ENCODE data around the gene MRC1.

Gene MRC1

DNA sequence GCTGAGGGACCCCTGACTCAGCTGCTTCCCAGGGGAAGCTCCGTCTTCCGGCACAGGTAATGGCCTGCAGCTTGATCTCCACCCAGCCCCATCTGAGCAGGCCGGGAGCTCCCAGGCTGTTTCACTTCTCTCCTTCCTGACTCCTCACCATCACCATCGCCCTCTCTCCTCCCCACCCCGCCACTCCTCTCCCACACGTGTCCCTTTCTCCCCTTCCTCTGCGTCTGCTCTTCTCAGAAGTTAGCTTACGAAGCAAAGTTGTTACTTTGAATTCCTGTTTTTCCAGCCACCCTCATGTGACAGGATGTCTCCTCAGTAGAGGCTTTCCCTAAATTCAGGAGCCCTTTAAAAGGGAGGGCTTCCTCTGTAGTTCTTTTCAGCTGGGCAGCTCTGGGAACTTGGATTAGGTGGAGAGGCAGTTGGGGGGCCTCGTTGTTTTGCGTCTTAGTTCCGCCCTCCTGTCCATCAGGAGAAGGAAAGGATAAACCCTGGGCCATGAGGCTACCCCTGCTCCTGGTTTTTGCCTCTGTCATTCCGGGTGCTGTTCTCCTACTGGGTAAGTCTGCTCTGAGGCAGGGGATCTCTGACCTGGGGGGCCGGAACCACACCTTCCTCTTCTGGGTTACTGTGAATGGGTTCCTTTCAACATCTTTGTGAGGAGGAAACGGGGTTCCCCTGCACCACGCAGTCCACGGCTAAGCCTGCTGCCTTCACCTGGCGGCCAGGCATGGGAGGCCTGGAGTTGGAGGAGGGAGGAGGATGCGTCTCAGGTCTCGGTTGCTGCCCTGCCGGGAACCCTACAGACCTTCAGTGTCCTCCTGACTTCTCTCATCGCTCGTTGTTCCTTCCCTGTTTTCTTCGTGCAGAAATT lies at the start of gene MRC1:
Gene MRC1, plus strand, starts transcription at position 378 of the 871 bp plus-strand sequence. Its CDS starts 118 bp downstream, at position 496.
- DNase-seq (ENCODE audit: low read depth) = no peak

DNA sequence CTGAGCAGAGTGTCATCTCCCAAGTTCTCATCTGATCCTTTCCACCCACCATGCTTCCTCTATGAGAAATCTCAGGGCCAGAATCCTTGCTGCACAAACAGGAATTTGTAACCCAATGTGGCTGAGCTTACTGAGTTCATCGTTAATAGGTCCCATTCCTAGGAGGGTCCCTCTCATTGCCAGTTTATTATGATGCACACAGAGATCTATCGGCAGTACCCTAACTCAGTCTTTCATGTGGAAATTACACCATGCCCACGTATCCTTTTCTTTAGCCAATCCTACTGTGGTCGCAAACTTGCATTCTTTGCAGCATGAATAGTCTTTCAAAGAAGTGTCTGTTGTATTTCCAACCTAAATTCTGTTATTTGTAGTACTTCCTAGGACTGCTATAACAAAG lies 45.0 kb upstream of the MRC1 start:
- no peak for DNase-seq (ENCODE audit: low read depth)

DNA sequence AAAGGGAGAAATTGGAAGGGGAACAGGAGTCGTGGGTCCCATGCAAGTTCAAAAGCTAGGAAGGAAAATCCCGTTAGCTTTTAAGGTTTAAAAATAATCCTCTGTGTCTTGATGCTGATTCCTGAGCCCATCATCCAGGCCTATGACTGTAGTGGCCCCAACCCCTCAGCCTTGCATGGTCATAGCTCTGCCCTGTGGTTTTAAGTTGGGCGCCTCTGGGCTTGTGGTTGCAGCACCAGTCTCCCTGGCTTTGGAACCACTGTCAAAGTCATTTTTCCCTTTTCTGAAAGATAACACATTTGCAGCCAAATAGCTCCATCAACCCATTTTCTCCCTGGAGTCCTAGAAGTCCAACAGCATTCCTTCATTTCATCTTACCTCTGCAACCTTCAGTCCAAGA lies 43.5 kb upstream of the MRC1 start:
- DNase-seq (ENCODE audit: low read depth) = no peak

DNA sequence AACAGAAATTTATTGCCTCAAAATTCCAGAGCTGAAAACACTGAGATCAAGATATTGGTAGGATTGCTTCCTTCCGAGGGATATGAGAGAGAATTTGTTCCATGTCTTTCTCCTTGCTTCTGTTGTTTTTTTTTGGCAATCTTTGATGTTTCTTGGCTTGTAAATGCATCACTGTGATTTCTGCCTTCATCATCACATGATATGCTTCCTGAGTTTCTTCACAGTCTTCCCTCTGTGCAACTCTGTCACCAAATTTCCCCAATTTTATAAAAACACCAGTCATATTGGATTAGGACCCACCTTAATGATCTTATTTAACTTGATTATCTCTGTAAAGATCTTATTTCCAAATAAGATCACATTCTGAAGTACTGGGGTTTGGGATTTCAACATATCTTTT lies 42.4 kb upstream of the MRC1 start:
- DNase-seq (ENCODE audit: low read depth) = no peak

DNA sequence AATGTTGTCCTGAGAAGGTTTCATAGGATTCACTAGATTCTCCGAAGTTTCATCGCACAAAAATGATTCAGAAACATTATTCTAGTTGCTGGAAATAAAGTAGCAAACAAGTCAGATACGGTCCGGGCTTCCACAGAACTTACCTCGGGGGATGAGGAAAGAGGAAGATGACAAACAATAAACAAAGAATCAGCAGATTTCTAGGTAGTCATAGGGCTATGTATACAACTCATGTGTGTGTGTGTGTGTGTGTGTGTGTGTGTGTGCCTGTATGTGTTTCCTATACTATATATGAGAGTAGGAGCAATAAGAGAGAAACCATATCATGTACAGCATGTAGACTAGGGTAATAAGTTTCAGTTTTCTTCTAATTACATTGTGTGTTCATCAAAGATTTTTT lies 40.7 kb upstream of the MRC1 start:
- DNase-seq (ENCODE audit: low read depth) = no peak

DNA sequence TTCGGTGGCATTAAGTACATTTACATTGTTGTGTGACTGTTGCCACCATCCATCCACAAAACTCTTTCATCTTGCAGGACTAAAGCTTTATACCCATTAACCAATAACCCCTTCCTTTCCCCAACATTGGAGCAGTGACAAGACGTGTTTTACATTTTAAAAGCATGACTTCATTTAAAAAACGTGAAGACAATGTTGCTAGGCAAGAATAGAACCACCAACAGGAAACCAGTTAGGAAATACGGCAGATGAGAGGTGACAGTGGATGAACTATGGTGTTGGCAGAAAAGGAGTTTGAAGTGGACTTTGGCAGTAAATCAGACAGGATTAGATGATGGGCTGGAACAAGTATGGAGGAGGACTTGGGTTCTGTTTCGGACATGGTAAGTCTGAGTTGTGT lies 40.2 kb upstream of the MRC1 start:
- DNase-seq (ENCODE audit: low read depth) = no peak

DNA sequence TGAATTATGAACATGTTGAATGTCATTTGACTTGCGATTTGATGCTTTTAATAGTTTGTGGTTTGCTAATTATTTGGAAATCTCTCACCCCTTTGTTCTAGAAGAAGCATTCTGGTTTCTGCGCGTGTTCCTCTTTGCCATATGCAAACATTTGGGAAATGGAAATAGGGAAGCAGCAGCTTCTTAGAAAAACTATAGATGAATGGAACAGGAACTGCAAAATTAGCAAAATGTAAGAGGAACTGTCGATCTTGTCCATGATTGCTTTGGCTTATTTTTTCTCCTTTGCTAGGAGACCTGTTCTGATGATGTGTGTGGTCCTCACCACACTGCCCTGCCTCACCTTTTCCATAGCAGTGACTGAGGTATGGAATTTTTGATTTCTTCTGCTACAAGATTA lies 38.1 kb upstream of the MRC1 start:
- DNase-seq (ENCODE audit: low read depth) = no peak

DNA sequence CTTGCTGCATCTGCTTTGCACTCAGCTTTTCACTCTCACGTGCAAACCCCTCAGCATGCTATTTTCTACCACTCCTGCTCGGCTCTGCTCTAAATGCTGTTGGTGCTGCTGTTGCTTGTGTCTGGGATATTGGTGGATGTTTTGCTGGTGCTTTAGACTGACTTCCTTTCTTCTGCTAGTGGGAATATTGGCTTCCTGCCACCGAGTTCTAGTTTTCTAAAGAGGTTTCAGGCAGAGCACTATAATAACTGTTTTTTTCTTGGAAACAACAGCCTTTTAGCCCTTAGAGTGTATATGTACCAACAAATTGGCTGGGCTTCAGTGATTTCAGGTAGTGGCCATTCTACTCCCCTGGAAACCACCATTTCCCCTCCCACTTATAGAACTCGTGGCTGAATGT lies 29.4 kb upstream of the MRC1 start:
- no peak for DNase-seq (ENCODE audit: low read depth)

DNA sequence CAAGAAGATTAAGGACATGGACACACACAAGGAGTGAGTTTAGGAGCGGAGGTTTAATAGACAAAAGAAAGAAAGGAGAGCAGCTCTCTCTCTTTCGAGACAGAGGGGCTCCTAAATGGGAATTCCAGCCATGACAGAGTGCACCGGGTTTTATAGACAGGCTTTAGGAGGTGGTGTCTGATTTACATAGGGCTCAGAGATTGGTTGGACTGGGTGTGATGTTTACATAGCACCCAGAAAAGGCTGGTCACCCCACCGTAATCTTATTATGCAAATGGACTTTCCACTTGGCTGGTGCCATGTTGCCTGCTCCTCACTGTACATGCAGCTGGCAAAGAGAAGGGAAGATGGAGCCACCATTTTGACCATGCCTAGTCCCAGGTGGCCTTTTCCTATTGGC lies 28.4 kb upstream of the MRC1 start:
- no peak for DNase-seq (ENCODE audit: low read depth)

DNA sequence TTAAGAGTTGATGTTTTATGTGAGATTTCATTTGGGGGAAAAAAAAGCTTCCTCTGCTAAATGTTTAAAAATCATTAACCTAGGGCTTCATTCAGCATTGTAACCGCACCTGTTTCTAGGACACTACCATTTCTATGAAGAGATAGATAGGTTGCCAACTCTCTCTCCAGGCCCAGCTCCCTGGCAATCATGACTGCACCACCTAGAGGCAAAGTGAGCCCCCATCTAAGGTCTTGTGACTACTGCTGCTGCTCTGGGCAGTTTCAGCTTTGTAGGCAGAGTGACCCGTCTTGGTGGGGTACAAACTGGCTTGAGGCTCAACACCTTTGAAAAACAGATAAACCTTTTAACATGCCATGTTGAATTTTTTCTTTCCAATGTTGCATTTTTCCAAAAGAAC lies 27.3 kb upstream of the MRC1 start:
- no peak for DNase-seq (ENCODE audit: low read depth)

DNA sequence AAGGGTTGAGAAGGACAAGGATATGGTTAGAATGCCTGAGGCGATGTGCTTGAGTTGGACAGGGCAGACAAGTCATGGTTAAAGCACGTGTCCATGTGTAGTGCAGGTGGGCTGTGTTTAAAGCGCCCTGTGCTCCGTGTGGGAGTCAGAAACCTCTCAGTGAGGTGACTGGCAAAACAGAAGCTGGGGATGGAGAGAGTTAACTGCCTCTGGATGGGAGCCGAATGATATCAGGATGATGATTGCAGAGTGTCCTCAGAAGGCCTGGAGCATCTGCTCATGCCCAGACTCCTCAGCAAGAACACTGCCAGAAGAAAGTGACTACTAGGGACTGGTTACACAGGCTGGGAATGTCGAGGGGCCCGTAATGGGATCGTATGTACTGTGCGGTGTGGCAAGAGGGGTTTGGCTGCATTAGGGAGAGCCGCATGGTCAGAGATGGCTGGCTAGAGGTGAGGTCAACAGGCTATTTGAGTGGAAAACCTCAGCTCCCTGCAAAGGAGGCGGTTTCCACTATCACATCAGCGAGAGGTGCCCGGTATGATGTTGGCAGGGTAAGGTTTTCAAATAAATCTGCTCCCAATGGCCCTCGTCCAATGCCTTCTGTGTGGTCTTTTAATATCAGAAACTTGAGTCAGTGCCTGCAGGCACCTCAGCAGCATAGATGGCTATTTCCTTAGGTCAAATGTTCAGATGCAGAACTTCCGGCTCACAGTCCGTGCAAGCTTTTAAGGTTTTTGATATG lies 26.1 kb upstream of the MRC1 start:
- DNase-seq (ENCODE audit: low read depth) = no peak

DNA sequence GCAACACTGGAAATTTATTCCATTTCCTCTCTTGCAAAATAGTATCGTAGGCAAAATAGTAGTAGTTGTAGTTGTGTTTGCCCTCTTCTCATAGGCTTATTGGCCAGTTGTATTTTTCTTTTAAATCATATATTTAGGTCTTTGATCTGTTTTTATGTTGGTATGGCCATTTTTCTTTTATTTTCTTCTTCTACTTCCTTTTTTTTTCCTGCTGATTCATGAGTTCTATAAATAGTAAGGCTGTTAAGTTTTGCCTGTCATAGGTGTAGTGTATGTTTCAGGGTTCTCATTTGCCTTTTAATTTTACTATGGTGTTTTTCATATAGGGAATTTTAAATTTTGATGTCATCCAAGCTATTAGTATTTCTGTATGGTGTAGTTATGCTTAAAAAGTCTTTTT lies 25.4 kb upstream of the MRC1 start:
- no peak for DNase-seq (ENCODE audit: low read depth)

DNA sequence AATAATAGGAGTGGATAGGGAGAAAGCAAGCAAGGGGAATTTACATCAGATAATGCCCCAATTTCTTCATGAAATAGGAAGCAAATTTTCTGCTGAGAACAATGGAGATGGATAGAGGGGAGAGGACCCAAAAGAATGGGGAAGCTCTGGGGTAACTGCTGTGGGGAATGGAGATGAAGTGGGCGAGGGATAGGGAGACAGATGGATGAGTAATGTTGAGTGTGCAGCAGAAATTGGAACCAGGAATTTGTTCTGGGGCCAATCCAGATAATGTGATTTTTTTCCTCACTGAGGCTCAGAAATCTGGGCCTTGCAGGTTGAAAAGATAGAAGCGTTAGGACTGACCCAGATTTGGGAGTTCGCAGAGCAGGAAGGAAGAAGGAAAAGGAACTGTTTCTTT lies 24.5 kb upstream of the MRC1 start:
- no peak for DNase-seq (ENCODE audit: low read depth)

DNA sequence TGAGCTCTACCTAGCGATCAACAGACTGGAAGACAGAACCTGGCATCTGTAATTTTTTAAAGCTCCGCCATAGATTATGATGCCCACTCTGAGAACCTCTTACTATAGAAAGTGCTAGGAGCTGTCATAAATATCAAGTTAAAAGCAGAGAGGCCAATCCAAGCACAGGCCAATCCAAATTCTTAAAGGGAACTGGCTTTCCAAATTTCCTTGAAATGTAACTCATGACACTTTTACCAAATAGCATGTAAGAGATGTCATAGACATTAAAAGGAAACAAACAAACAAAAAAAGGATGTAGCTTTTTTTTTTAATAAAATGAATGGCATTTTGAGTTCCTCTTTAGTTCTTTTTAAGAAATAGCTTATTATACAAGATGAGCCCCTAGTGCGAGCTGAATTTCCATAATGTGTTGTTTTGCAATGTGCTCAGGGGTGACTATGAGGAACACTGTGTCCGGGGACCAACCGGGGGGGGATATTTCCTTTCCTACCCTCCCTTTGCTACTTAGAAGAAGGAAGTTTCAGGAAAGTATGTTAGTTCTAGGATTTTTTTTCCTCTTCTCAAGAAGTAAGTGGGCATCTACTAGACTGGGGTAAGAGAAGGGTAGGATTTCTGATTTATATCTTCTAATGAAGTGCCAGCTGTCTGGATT lies 23.7 kb upstream of the MRC1 start:
- DNase-seq (ENCODE audit: low read depth) = no peak

DNA sequence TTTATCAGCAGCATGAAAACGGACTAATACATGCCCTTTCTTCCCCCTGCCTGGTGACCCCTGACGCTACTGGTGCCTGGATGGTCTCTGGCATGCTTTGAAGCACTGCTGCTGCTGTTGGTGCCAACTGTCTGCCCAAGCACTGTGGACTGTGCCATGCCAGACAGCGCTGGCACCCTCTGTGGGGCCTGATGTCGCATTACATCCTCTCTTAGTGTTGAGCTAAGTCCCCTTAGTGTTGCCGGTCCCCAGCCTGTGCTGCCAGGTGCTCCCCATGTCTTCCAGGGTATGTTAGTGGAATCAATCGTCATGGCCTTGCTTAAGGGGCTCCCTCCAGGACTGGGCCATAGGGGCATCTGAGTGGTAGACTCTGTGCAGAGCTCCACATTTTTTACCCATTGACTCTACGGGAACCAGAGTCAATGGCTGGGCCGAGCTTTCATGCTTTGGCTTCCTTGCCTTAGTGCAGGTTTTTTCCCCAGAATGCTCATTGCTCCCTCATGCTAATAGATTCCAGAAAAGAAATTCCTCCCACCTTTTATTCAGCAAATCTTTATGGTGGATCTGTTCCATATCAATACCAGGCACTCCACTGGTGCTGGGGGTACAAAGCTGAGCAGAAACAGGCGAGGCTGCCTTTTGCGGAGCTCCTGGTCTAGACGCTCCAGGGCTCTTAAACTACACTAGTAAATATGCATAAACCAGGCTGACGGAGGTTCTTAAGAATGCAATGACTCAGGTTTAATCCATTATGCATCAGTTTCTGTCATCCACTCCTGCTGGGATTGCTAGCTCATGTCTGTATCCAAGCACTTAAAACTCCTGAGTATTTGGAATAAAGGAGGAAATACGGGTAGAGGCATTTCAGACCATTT lies 21.8 kb upstream of the MRC1 start:
- no peak for DNase-seq (ENCODE audit: low read depth)

DNA sequence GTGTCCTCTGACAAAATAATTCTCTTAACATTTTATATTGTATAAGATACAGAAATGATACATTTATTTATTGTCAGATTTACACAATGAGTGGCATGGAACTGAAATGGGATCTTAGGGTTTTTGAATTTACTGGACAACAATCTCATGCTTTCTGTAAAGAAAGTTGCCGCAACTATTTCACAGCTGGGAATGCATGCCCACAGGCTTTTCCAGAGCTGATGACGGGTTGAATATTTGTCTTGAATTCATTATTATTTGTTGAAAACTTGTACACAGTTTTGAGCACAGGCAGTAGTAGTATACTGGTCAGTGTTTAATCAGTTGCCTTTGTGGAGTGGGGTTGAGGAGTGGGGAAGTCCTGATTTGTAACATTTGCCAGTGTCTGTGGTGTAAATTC lies 20.5 kb upstream of the MRC1 start:
- DNase-seq (ENCODE audit: low read depth) = no peak

DNA sequence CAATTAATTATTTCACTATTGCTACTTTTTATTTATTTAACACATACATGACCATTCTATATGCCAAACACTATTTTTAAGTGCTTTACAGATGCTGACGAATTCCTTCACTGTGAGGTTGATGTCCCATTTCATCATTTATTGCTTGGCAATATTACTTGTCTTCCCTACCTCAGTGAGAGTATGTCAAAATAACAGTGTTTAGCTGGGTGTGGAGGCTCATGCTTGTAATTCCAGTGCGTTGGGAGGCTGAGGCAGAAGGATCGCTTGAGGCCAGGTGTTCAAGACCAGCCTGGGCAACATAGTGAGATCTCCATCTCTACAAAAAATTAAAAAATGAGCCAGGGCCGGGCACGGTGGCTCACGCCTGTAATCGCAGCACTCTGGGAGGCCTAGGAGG lies 19.8 kb upstream of the MRC1 start:
- DNase-seq (ENCODE audit: low read depth) = no peak

DNA sequence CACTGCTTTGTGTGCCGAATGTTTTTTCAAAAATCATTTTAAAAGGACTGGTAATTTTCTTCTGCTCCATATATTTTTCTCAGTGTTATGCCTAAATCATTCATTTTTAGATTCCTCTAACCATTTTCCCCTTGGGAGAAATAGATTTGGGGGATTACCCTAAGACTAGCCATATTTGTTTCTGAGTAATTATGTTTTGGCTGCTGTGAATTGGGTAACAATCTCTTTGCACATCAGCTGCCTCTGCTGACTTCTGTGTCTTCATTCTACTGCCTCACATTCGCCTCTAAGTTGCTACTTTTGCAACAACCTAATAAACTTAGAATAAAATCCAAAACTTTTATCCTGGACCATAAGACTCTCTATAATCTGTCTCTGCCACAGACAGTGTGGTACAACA lies 18.5 kb upstream of the MRC1 start:
- no peak for DNase-seq (ENCODE audit: low read depth)

DNA sequence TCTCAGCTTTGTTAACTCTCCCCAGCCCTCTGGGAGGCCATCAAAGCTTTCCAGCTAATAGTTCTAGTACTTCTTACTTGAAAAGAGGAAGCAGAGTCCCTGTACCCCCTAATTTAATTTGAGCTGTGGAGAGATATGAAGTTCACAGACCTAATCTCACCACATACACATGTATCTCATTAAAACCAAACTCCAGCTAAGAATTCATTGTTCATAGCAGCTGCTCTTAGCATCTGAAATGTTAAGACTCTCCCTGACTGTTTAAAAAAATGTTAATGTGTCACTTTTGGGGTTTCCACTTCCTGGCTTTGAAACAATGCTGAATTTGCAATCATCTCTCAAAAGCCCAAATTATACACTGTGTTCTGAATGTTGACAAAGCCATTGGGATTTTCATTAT lies 16.2 kb upstream of the MRC1 start:
- no peak for DNase-seq (ENCODE audit: low read depth)

DNA sequence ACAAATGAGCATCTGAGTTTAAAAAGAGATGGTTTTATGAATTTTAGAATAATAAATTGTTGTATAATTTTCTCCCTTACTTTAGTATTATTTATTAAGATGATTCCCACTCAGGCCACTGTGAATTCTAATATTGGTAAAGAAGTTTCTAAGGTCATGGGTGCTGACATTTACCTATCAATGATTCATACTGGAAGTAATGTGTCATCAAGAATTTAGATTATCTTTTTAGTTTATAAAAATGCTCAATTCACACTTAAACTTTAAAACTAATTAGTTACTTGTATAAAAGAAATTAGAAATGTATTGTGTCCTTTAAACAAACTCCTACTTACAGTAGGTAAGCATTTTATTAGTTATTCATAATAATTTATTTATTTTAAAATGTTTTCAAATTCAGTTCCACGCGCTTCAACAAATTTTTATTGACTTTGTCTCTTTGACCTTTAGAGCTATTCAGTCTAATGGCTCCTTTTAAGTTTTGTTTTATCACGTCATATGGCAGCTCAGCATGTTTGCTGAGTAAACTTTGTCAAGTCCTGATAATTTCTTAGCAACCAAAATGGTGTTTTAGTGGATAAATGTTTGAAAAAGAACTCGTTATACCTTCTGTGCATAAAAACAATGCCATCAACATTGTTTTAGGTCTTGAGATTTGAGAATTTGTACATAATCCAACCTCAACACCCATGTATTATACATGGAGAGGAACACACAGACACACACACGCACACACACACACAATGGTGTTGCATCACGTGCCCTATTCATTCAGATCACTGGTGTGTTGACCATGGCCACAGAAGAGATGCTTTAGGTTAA lies 15.1 kb upstream of the MRC1 start:
- no peak for DNase-seq (ENCODE audit: low read depth)

DNA sequence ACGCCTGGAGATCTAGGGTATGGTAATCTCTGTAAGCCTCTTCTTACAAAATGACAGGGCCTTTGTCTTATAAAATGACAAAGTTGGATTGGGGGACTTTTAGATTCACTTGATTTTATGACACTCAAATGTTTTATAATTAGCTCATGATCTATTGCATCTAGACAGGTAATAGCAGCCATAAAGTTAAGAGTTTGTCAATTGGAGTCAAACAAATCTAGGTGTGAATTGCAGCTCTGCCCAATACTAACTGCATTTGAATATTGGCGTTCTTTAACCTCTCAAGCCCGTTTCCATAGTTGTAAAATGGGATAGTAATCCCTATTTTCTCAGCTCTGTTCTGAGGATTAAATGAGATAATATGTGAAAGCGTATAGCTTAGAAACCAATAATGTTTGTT lies 14.1 kb upstream of the MRC1 start:
- no peak for DNase-seq (ENCODE audit: low read depth)
